Measurements from ENCODE around the gene IGF1. TPM values are rescaled to one million over a fixed set of nuclear protein-coding genes. Genes with fewer than 3 reads are reported as not detected.

The IGF1 gene
- total RNA-seq, 1 donor from 2014 or later, result 73.5 TPM

- no peak for TF ChIP-seq CTCF (IDR thresholded peaks at IDR 0.05)
- H3K4me3 ChIP-seq, result no peak overlapping the region
- H3K27ac ChIP-seq, result no peak overlapping the region
- no peaks in the 10 kb centered on the region for H3K36me3 ChIP-seq
- H3K27me3 ChIP-seq, result no peaks in the 10 kb centered on the region
- no peak for DNase-seq (ENCODE audit: low spot score in 2 of 2)
- no peaks in the 10 kb centered on the region for H3K9me3 ChIP-seq
- intact Hi-C loops (cut with DNase I), result no loop called here
- no peaks in the 10 kb centered on the region for H3K4me1 ChIP-seq
These were observed 71.7 kb downstream of the IGF1 start for GRCh38 chr12:102408487-102409297.

- Histone ChIP-seq H3K36me3 (no peaks in the 10 kb centered on the region), H3K4me3 (no peak overlapping the region), H3K27ac (no peak overlapping the region), H3K4me1 (no peaks in the 10 kb centered on the region), H3K9me3 (no peaks in the 10 kb centered on the region), H3K27me3 (no peaks in the 10 kb centered on the region)
- no peak for DNase-seq (ENCODE audit: low spot score in 2 of 2)
- intact Hi-C loops (cut with DNase I), result no loop called here
- TF ChIP-seq CTCF (IDR thresholded peaks at IDR 0.05), result no peak
These were observed 72.4 kb downstream of the IGF1 start for GRCh38 chr12:102407776-102408486.

- H3K4me1 ChIP-seq, result no peaks in the 10 kb centered on the region
- H3K27me3 ChIP-seq, result no peaks in the 10 kb centered on the region
- TF ChIP-seq CTCF (IDR thresholded peaks at IDR 0.05), result no peak
- intact Hi-C loops (cut with DNase I), result no loop called here
- no peaks in the 10 kb centered on the region for H3K36me3 ChIP-seq
- no peak overlapping the region for H3K27ac ChIP-seq
- no peak for DNase-seq (ENCODE audit: low spot score in 2 of 2)
- H3K4me3 ChIP-seq, result no peak overlapping the region
- no peaks in the 10 kb centered on the region for H3K9me3 ChIP-seq
These were observed 74.3 kb downstream of the IGF1 start for GRCh38 chr12:102406033-102406584.

GRCh38 chr12:102401087-102401486, 79.3 kb downstream of the IGF1 start:
- Histone ChIP-seq H3K9me3 (no peaks in the 10 kb centered on the region), H3K4me3 (no peak overlapping the region), H3K27me3 (no peaks in the 10 kb centered on the region), H3K27ac (no peak overlapping the region), H3K4me1 (no peaks in the 10 kb centered on the region), H3K36me3 (no peaks in the 10 kb centered on the region)
- DNase-seq (ENCODE audit: low spot score in 2 of 2), result no peak
- TF ChIP-seq CTCF (IDR thresholded peaks at IDR 0.05), result no peak
- intact Hi-C loops (cut with DNase I), result no loop called here

- intact Hi-C loops (cut with DNase I), result no loop called here
- Histone ChIP-seq H3K4me1 (no peaks in the 10 kb centered on the region), H3K4me3 (no peak overlapping the region), H3K36me3 (no peaks in the 10 kb centered on the region), H3K27me3 (no peaks in the 10 kb centered on the region), H3K9me3 (no peaks in the 10 kb centered on the region), H3K27ac (no peak overlapping the region)
- DNase-seq (ENCODE audit: low spot score in 2 of 2), result no peak
- no peak for TF ChIP-seq CTCF (IDR thresholded peaks at IDR 0.05)
These were observed 80.7 kb downstream of the IGF1 start for GRCh38 chr12:102399653-102400052.
